Stomach (tissue), 4 donors: ENCODE results near the gene P2RX3.

Experiments used
- CTCF ChIP-seq, 7 experiments: fragments of 450-650 bp in 4 of 7; fragments of 200-600 bp in 3 of 7; sonication (generic) in 3 of 7; IDR thresholded peaks; one replicate each; pipeline ENCODE4 v1.5.1; 2016 to 2019; ENCODE audit warnings: antibody characterized with exemption in 7 of 7, control low read depth in 2 of 7, mild to moderate bottlenecking in 1 of 7
- EP300 ChIP-seq: sonication (generic); formaldehyde crosslinking; IDR thresholded peaks from one replicate; pipeline ENCODE4 v1.6.1; 2017; ENCODE audit warnings: antibody characterized with exemption
- POLR2A ChIP-seq, 4 donors: fragments of 450-650 bp; IDR thresholded peaks; one replicate each; pipeline ENCODE4 v1.6.1; 2016; ENCODE audit warnings: antibody characterized with exemption in 4 of 4, control low read depth in 2 of 4, mild to moderate bottlenecking in 1 of 4, moderate library complexity in 1 of 4

DNA sequence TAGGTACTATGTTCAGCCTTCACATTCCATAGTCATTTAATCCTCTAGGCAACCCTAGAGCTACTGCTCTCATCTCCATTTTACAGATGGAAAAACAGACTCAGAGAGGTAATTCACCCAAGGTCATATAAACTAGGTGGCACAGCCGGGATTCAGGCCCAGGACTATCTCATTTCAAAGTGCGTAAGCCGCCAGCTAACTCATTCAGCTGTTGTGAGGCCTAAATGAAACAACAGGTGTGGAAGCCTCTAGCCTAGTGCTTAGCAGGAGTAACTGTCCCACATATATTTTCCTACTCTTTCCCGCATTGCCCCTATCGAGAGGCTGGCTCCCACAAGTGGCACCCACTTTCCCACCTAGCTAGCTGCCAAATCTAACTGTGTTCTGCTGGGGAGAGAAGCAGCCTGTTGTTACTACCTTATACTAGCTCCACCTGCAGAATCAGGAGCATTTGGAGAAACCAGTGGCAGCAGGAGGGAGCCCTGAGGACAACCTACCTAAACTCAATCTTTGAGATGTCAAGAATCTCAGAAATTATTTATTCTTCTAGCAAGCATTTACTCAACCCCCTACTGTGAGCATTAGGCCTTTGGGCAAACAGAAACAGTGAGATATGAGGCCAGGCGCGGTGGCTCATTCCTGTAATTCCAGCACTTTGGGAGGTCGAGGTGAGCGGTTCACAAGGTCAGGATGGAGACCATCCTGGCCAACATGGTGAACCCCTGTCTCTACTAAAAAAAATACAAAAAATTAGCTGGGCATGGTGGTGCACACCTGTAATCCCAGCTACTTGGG is 21.9 kb downstream of the P2RX3 start:
- TF ChIP-seq CTCF (IDR thresholded peaks at IDR 0.05) (no peak), POLR2A (IDR thresholded peaks at IDR 0.05) (no peak), EP300 (no peak)
